Measurements from ENCODE around the gene NOVA2. TPM values are rescaled to one million over a fixed set of nuclear protein-coding genes. Genes with fewer than 3 reads are reported as not detected.

The NOVA2 gene
- total RNA-seq, 1 donor from 2014 or later, result 0.52 TPM

- Histone ChIP-seq H3K27ac (ENCODE audit: low read depth, low read length) (no peak overlapping the region), H3K4me3 (ENCODE audit: low read length in 3 of 3) (no peak overlapping the region), H3K9ac (ENCODE audit: low read depth in 1 of 3, low read length in 3 of 3) (no peak overlapping the region), H3K27me3 (ENCODE audit: control insufficient read depth in 3 of 3, insufficient read depth in 3 of 3, low read length in 3 of 3) (peaks cover 0 to 7% (median 0%) of the 10 kb centered on the region in 3 donors), H3K9me3 (ENCODE audit: control insufficient read depth in 3 of 3, low read length in 3 of 3) (no peaks in the 10 kb centered on the region), H3K4me1 (ENCODE audit: control insufficient read depth in 3 of 3, insufficient read depth in 3 of 3, low read length in 3 of 3) (peaks cover 0 to 4% (median 0%) of the 10 kb centered on the region in 3 donors), H3K36me3 (ENCODE audit: control insufficient read depth in 3 of 3, insufficient read depth in 3 of 3, low read length in 3 of 3) (no peaks in the 10 kb centered on the region)
Observed at GRCh38 chr19:45990113-45990728, 16.6 kb upstream of the NOVA2 start.

- peaks cover 3 to 10% (median 7%) of the 10 kb centered on the region in 3 donors for H3K27me3 ChIP-seq (ENCODE audit: control insufficient read depth in 3 of 3, insufficient read depth in 3 of 3, low read length in 3 of 3)
- no peak overlapping the region for H3K27ac ChIP-seq (ENCODE audit: low read depth, low read length)
- no peak overlapping the region for H3K9ac ChIP-seq (ENCODE audit: low read depth in 1 of 3, low read length in 3 of 3)
- H3K9me3 ChIP-seq (ENCODE audit: control insufficient read depth in 3 of 3, low read length in 3 of 3), result no peaks in the 10 kb centered on the region
- H3K4me1 ChIP-seq (ENCODE audit: control insufficient read depth in 3 of 3, insufficient read depth in 3 of 3, low read length in 3 of 3), result no peaks in the 10 kb centered on the region
- no peak overlapping the region for H3K4me3 ChIP-seq (ENCODE audit: low read length in 3 of 3)
- no peaks in the 10 kb centered on the region for H3K36me3 ChIP-seq (ENCODE audit: control insufficient read depth in 3 of 3, insufficient read depth in 3 of 3, low read length in 3 of 3)
Observed at GRCh38 chr19:45985321-45985720, 11.7 kb upstream of the NOVA2 start.

GRCh38 chr19:45981350-45981749 is 7.7 kb upstream of the NOVA2 start:
- Histone ChIP-seq H3K4me3 (ENCODE audit: low read length in 3 of 3) (no peak overlapping the region), H3K27ac (ENCODE audit: low read depth, low read length) (no peak overlapping the region), H3K9me3 (ENCODE audit: control insufficient read depth in 3 of 3, low read length in 3 of 3) (no peaks in the 10 kb centered on the region), H3K9ac (ENCODE audit: low read depth in 1 of 3, low read length in 3 of 3) (no peak overlapping the region), H3K4me1 (ENCODE audit: control insufficient read depth in 3 of 3, insufficient read depth in 3 of 3, low read length in 3 of 3) (no peaks in the 10 kb centered on the region), H3K36me3 (ENCODE audit: control insufficient read depth in 3 of 3, insufficient read depth in 3 of 3, low read length in 3 of 3) (no peaks in the 10 kb centered on the region), H3K27me3 (ENCODE audit: control insufficient read depth in 3 of 3, insufficient read depth in 3 of 3, low read length in 3 of 3) (peaks cover 10 to 13% (median 10%) of the 10 kb centered on the region in 3 donors)

GRCh38 chr19:45978156-45978555 is 4.5 kb upstream of the NOVA2 start:
- H3K36me3 ChIP-seq (ENCODE audit: control insufficient read depth in 3 of 3, insufficient read depth in 3 of 3, low read length in 3 of 3), result no peaks in the 10 kb centered on the region
- H3K4me1 ChIP-seq (ENCODE audit: control insufficient read depth in 3 of 3, insufficient read depth in 3 of 3, low read length in 3 of 3), result no peaks in the 10 kb centered on the region
- no peaks in the 10 kb centered on the region for H3K9me3 ChIP-seq (ENCODE audit: control insufficient read depth in 3 of 3, low read length in 3 of 3)
- peaks cover 27 to 29% (median 29%) of the 10 kb centered on the region in 3 donors for H3K27me3 ChIP-seq (ENCODE audit: control insufficient read depth in 3 of 3, insufficient read depth in 3 of 3, low read length in 3 of 3)
- no peak overlapping the region for H3K9ac ChIP-seq (ENCODE audit: low read depth in 1 of 3, low read length in 3 of 3)
- no peak overlapping the region for H3K4me3 ChIP-seq (ENCODE audit: low read length in 3 of 3)
- H3K27ac ChIP-seq (ENCODE audit: low read depth, low read length), result no peak overlapping the region

GRCh38 chr19:45976178-45976577 is 2.5 kb upstream of the NOVA2 start:
- Histone ChIP-seq H3K4me3 (ENCODE audit: low read length in 3 of 3) (no peak overlapping the region), H3K27me3 (ENCODE audit: control insufficient read depth in 3 of 3, insufficient read depth in 3 of 3, low read length in 3 of 3) (peaks cover 36 to 46% (median 45%) of the 10 kb centered on the region in 3 donors), H3K36me3 (ENCODE audit: control insufficient read depth in 3 of 3, insufficient read depth in 3 of 3, low read length in 3 of 3) (no peaks in the 10 kb centered on the region), H3K9ac (ENCODE audit: low read depth in 1 of 3, low read length in 3 of 3) (no peak overlapping the region), H3K4me1 (ENCODE audit: control insufficient read depth in 3 of 3, insufficient read depth in 3 of 3, low read length in 3 of 3) (peaks cover 0 to 3% (median 1%) of the 10 kb centered on the region in 3 donors), H3K9me3 (ENCODE audit: control insufficient read depth in 3 of 3, low read length in 3 of 3) (no peaks in the 10 kb centered on the region), H3K27ac (ENCODE audit: low read depth, low read length) (no peak overlapping the region)

- H3K9me3 ChIP-seq (ENCODE audit: control insufficient read depth in 3 of 3, low read length in 3 of 3), result no peaks in the 10 kb centered on the region
- H3K4me3 ChIP-seq (ENCODE audit: low read length in 3 of 3), result no peak overlapping the region
- no peak overlapping the region for H3K9ac ChIP-seq (ENCODE audit: low read depth in 1 of 3, low read length in 3 of 3)
- H3K27me3 ChIP-seq (ENCODE audit: control insufficient read depth in 3 of 3, insufficient read depth in 3 of 3, low read length in 3 of 3), result peaks cover 43 to 53% (median 52%) of the 10 kb centered on the region in 3 donors
- no peaks in the 10 kb centered on the region for H3K36me3 ChIP-seq (ENCODE audit: control insufficient read depth in 3 of 3, insufficient read depth in 3 of 3, low read length in 3 of 3)
- H3K4me1 ChIP-seq (ENCODE audit: control insufficient read depth in 3 of 3, insufficient read depth in 3 of 3, low read length in 3 of 3), result peaks cover 3 to 4% (median 3%) of the 10 kb centered on the region in 3 donors
- H3K27ac ChIP-seq (ENCODE audit: low read depth, low read length), result no peak overlapping the region
Observed at GRCh38 chr19:45975306-45976070, 1.8 kb upstream of the NOVA2 start.

- H3K9ac ChIP-seq (ENCODE audit: low read depth in 1 of 3, low read length in 3 of 3), result no peak overlapping the region
- no peaks in the 10 kb centered on the region for H3K36me3 ChIP-seq (ENCODE audit: control insufficient read depth in 3 of 3, insufficient read depth in 3 of 3, low read length in 3 of 3)
- peaks cover 59 to 67% (median 61%) of the 10 kb centered on the region in 3 donors for H3K27me3 ChIP-seq (ENCODE audit: control insufficient read depth in 3 of 3, insufficient read depth in 3 of 3, low read length in 3 of 3)
- H3K4me1 ChIP-seq (ENCODE audit: control insufficient read depth in 3 of 3, insufficient read depth in 3 of 3, low read length in 3 of 3), result peaks cover 3 to 4% (median 3%) of the 10 kb centered on the region in 3 donors
- no peak overlapping the region for H3K27ac ChIP-seq (ENCODE audit: low read depth, low read length)
- H3K4me3 ChIP-seq (ENCODE audit: low read length in 3 of 3), result peak overlapping the region; percentile 25 to 60 (median 48)
- H3K9me3 ChIP-seq (ENCODE audit: control insufficient read depth in 3 of 3, low read length in 3 of 3), result no peaks in the 10 kb centered on the region
Observed at GRCh38 chr19:45972947-45973540, 621 bp downstream of the NOVA2 start.

- H3K4me3 ChIP-seq (ENCODE audit: low read length in 3 of 3), result peak overlapping the region; percentile 25 to 60 (median 48)
- H3K9ac ChIP-seq (ENCODE audit: low read depth in 1 of 3, low read length in 3 of 3), result peak overlapping the region in 1 of 3 donors; percentile 60
Observed at GRCh38 chr19:45972081-45972946, 1.4 kb downstream of the NOVA2 start.

GRCh38 chr19:45971260-45971902 is 2.3 kb downstream of the NOVA2 start:
- Histone ChIP-seq H3K4me3 (ENCODE audit: low read length in 3 of 3) (peak overlapping the region in 2 of 3 donors; percentile 48 to 60), H3K9me3 (ENCODE audit: control insufficient read depth in 3 of 3, low read length in 3 of 3) (no peaks in the 10 kb centered on the region), H3K4me1 (ENCODE audit: control insufficient read depth in 3 of 3, insufficient read depth in 3 of 3, low read length in 3 of 3) (peaks cover 3 to 4% (median 3%) of the 10 kb centered on the region in 3 donors), H3K36me3 (ENCODE audit: control insufficient read depth in 3 of 3, insufficient read depth in 3 of 3, low read length in 3 of 3) (no peaks in the 10 kb centered on the region), H3K27ac (ENCODE audit: low read depth, low read length) (no peak overlapping the region), H3K9ac (ENCODE audit: low read depth in 1 of 3, low read length in 3 of 3) (no peak overlapping the region), H3K27me3 (ENCODE audit: control insufficient read depth in 3 of 3, insufficient read depth in 3 of 3, low read length in 3 of 3) (peaks cover 64 to 72% (median 65%) of the 10 kb centered on the region in 3 donors)

More at GRCh38 chr19:45972081-45972946, 1.4 kb downstream of the NOVA2 start:
- Histone ChIP-seq H3K27me3 (ENCODE audit: control insufficient read depth in 3 of 3, insufficient read depth in 3 of 3, low read length in 3 of 3) (peaks cover 63 to 71% (median 64%) of the 10 kb centered on the region in 3 donors), H3K27ac (ENCODE audit: low read depth, low read length) (no peak overlapping the region), H3K4me1 (ENCODE audit: control insufficient read depth in 3 of 3, insufficient read depth in 3 of 3, low read length in 3 of 3) (peaks cover 3 to 4% (median 3%) of the 10 kb centered on the region in 3 donors), H3K36me3 (ENCODE audit: control insufficient read depth in 3 of 3, insufficient read depth in 3 of 3, low read length in 3 of 3) (no peaks in the 10 kb centered on the region), H3K9me3 (ENCODE audit: control insufficient read depth in 3 of 3, low read length in 3 of 3) (no peaks in the 10 kb centered on the region)
